CD4-positive, CD25-positive, alpha-beta regulatory T cell (primary cell): ENCODE data around the gene ADAMTS15. TPM values are rescaled to one million over a fixed set of nuclear protein-coding genes. Genes with fewer than 3 reads are reported as not detected.
A peak's percentile ranks its signal among the peaks of the same experiment; 100 is the strongest.

Source experiments
- ATAC-seq, 2 donors: fragments of 150-1000 bp; cut with Tn5 transposase; one replicate each; pipeline ENCODE4 v1.10.0; 2021; ENCODE audit warnings: low read depth in 2 of 2, moderate number of reproducible peaks in 2 of 2, moderate library complexity in 1 of 2
- DNase-seq, 3 donors: peaks; one replicate each; pipeline versions ENCODE4 v3.0.0 to v3.0.0-alpha.2; 2012 to 2022; ENCODE audit warnings: mixed read lengths in 1 of 3
- H3K27ac ChIP-seq: one replicate; pipeline ENCODE4 v1.7.0; 2013; ENCODE audit warnings: mild to moderate bottlenecking, low read length; ENCODE audit not compliant: insufficient read depth, poor library complexity, severe bottlenecking
- H3K27me3 ChIP-seq: one replicate; pipeline ENCODE4 v1.7.0; 2013; ENCODE audit warnings: low read length; ENCODE audit not compliant: control insufficient read depth, insufficient read depth
- H3K36me3 ChIP-seq: one replicate; pipeline ENCODE4 v1.7.0; 2013; ENCODE audit warnings: mild to moderate bottlenecking, low read length, moderate library complexity; ENCODE audit not compliant: control insufficient read depth, insufficient read depth
- H3K4me1 ChIP-seq: 2 replicates; pipeline ENCODE4 v1.7.0; 2013; ENCODE audit warnings: mild to moderate bottlenecking, low read length; ENCODE audit not compliant: insufficient read depth, control insufficient read depth, poor library complexity, severe bottlenecking
- H3K4me3 ChIP-seq: one replicate; pipeline ENCODE4 v1.7.0; 2013; ENCODE audit warnings: low read depth, mild to moderate bottlenecking, low read length, moderate library complexity
- H3K9me3 ChIP-seq, 2 experiments: 1 replicate in 1 of 2; 2 replicates in 1 of 2; pipeline ENCODE4 v1.7.0; 2013; ENCODE audit warnings: low read length in 2 of 2, mild to moderate bottlenecking in 1 of 2, moderate library complexity in 1 of 2; ENCODE audit not compliant: control insufficient read depth in 2 of 2
- H3K27ac Mint-ChIP-seq, 3 donors: one replicate each; pipeline ENCODE4 v1.8.0; 2020 to 2022; ENCODE audit warnings: mild to moderate bottlenecking in 3 of 3, mixed read lengths in 3 of 3, moderate library complexity in 2 of 3
- H3K27me3 Mint-ChIP-seq: one replicate; pipeline ENCODE4 v1.8.0; 2022; ENCODE audit warnings: mild to moderate bottlenecking, mixed read lengths
- H3K36me3 Mint-ChIP-seq: one replicate; pipeline ENCODE4 v1.8.0; 2020; ENCODE audit warnings: mixed read lengths
- H3K4me1 Mint-ChIP-seq, 4 donors: one replicate each; pipeline ENCODE4 v1.8.0; 2020 to 2022; ENCODE audit warnings: mixed read lengths in 4 of 4, mild to moderate bottlenecking in 1 of 4
- H3K4me3 Mint-ChIP-seq, 4 donors: one replicate each; pipeline ENCODE4 v1.8.0; 2020 to 2022; ENCODE audit warnings: mild to moderate bottlenecking in 4 of 4, mixed read lengths in 4 of 4, moderate library complexity in 3 of 4
- H3K9me3 Mint-ChIP-seq, 7 donors: one replicate each; pipeline ENCODE4 v1.8.0; 2020 to 2022; ENCODE audit warnings: mixed read lengths in 7 of 7, mild to moderate bottlenecking in 3 of 7, moderate library complexity in 2 of 7
- polyA plus RNA-seq, 4 donors: library from polyadenylated mRNA; unstranded; fragments of 300-500 nt; fragmentation: Illumina TruSeq; gene quantifications; one replicate each; pipeline ENCODE4 v1.2.3, GENCODE V29; 2021
- total RNA-seq: library from RNA; stranded (reverse); gene quantifications from one replicate; pipeline ENCODE4 v1.2.3, GENCODE V29; 2022

ADAMTS15 gene, protein sequence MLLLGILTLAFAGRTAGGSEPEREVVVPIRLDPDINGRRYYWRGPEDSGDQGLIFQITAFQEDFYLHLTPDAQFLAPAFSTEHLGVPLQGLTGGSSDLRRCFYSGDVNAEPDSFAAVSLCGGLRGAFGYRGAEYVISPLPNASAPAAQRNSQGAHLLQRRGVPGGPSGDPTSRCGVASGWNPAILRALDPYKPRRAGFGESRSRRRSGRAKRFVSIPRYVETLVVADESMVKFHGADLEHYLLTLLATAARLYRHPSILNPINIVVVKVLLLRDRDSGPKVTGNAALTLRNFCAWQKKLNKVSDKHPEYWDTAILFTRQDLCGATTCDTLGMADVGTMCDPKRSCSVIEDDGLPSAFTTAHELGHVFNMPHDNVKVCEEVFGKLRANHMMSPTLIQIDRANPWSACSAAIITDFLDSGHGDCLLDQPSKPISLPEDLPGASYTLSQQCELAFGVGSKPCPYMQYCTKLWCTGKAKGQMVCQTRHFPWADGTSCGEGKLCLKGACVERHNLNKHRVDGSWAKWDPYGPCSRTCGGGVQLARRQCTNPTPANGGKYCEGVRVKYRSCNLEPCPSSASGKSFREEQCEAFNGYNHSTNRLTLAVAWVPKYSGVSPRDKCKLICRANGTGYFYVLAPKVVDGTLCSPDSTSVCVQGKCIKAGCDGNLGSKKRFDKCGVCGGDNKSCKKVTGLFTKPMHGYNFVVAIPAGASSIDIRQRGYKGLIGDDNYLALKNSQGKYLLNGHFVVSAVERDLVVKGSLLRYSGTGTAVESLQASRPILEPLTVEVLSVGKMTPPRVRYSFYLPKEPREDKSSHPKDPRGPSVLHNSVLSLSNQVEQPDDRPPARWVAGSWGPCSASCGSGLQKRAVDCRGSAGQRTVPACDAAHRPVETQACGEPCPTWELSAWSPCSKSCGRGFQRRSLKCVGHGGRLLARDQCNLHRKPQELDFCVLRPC
- total RNA-seq: not detected
- polyA plus RNA-seq: not detected

- Histone ChIP-seq H3K4me1 (peaks cover 14% of the 10 kb centered on the region), H3K27ac (no peak within 1 kb of the TSS), H3K4me3 (no peak within 1 kb of the TSS), H3K9me3 (no peaks in the 10 kb centered on the region), H3K27me3 (no peaks in the 10 kb centered on the region), H3K36me3 (no peaks in the 10 kb centered on the region)
- H3K27ac Mint-ChIP-seq: peak within 1 kb of the TSS in 1 of 3 donors; percentile 14
- peaks cover 0 to 11% (median 2%) of the 10 kb centered on the region in 4 donors for H3K4me1 Mint-ChIP-seq
- DNase-seq (peak in 2 of 3 donors; percentile 15 to 44), ATAC-seq (no peak)
- H3K27me3 Mint-ChIP-seq: peaks cover 46% of the 10 kb centered on the region
- no peaks in the 10 kb centered on the region for H3K9me3 Mint-ChIP-seq
- no peaks in the 10 kb centered on the region for H3K36me3 Mint-ChIP-seq
- H3K4me3 Mint-ChIP-seq: peak within 1 kb of the TSS in 3 of 4 donors; percentile 28 to 78 (median 29)
These were observed at the start of gene ADAMTS15 for GRCh38 chr11:130448416-130449309. Gene ADAMTS15 (plus strand): TSS chr11:130448645. CDS start chr11:130448974, 329 bp downstream.

DNA sequence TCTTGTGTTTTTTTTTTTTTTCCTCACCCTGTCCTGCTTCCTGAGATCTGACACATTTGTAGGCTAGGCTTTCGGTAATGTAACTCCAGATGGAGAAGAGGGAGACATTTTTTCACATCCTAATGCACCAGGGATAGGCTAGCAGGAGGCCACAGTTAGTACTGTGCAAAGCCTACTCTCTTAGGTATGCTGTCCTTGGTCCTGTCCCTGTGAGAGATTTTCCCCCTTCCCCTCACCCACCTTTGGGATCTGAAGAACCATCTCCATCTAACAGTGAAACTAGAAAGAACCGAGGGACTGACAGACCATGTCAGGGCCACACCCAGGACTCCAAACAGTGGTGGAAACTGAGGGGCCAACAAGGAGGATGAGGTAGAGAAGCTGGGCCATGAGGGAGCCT is 49.2 kb upstream of the ADAMTS15 start:
- no peak overlapping the region for H3K4me3 Mint-ChIP-seq
- no peak for DNase-seq

GRCh38 chr11:130400781-130401483 is 47.5 kb upstream of the ADAMTS15 start:
- H3K4me1 Mint-ChIP-seq: peaks cover 0 to 11% (median 0%) of the 10 kb centered on the region in 4 donors
- no peaks in the 10 kb centered on the region for H3K9me3 Mint-ChIP-seq
- no peak for DNase-seq

More for the DNA sequence above, 49.2 kb upstream of the ADAMTS15 start:
- no peak overlapping the region for H3K27ac ChIP-seq
- H3K27me3 ChIP-seq: no peaks in the 10 kb centered on the region
- Mint-ChIP-seq H3K36me3 (no peaks in the 10 kb centered on the region), H3K27ac (no peak overlapping the region), H3K4me1 (peaks cover 0 to 11% (median 0%) of the 10 kb centered on the region in 4 donors), H3K27me3 (peaks cover 21% of the 10 kb centered on the region), H3K9me3 (no peaks in the 10 kb centered on the region)
- peaks cover 4% of the 10 kb centered on the region for H3K4me1 ChIP-seq
- no peak overlapping the region for H3K4me3 ChIP-seq
- no peaks in the 10 kb centered on the region for H3K9me3 ChIP-seq
- H3K36me3 ChIP-seq: no peaks in the 10 kb centered on the region
- no peak for ATAC-seq

DNA sequence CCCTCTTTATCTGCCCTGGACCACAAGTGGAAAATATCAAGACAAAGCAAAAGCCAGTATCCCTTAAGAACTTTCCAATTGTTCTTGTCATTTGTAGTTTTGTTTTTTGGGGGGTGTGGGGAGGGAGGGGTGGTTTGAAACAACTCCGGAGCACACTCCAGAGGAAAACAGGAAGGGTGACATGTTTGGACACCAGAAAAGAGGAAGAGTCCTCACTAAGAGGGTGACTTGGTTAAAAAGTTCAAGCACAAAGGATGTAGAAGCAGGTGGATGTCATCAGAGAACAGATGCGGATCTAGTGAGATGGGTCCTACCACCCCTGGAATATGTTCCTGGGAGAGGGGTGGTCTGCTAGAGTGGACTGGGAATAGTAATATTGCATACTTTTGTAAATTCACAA is 45.9 kb upstream of the ADAMTS15 start:
- H3K4me1 Mint-ChIP-seq: peaks cover 0 to 11% (median 0%) of the 10 kb centered on the region in 4 donors
- DNase-seq (no peak), ATAC-seq (no peak)
- H3K36me3 Mint-ChIP-seq: no peaks in the 10 kb centered on the region
- no peak overlapping the region for H3K4me3 Mint-ChIP-seq
- no peaks in the 10 kb centered on the region for H3K9me3 ChIP-seq
- H3K36me3 ChIP-seq: no peaks in the 10 kb centered on the region
- H3K27me3 ChIP-seq: no peaks in the 10 kb centered on the region
- H3K4me1 ChIP-seq: peaks cover 4% of the 10 kb centered on the region
- peaks cover 16% of the 10 kb centered on the region for H3K27me3 Mint-ChIP-seq
- no peak overlapping the region for H3K27ac ChIP-seq
- no peak overlapping the region for H3K4me3 ChIP-seq
- H3K27ac Mint-ChIP-seq: no peak overlapping the region
- H3K9me3 Mint-ChIP-seq: no peaks in the 10 kb centered on the region

More at GRCh38 chr11:130400781-130401483, 47.5 kb upstream of the ADAMTS15 start:
- no peak for ATAC-seq
- no peaks in the 10 kb centered on the region for H3K9me3 ChIP-seq
- H3K4me1 ChIP-seq: peaks cover 4% of the 10 kb centered on the region
- no peak overlapping the region for H3K4me3 Mint-ChIP-seq
- no peak overlapping the region for H3K27ac ChIP-seq
- H3K27me3 Mint-ChIP-seq: peaks cover 21% of the 10 kb centered on the region
- H3K4me3 ChIP-seq: no peak overlapping the region
- no peaks in the 10 kb centered on the region for H3K27me3 ChIP-seq
- no peaks in the 10 kb centered on the region for H3K36me3 ChIP-seq
- H3K27ac Mint-ChIP-seq: no peak overlapping the region
- no peaks in the 10 kb centered on the region for H3K36me3 Mint-ChIP-seq

DNA sequence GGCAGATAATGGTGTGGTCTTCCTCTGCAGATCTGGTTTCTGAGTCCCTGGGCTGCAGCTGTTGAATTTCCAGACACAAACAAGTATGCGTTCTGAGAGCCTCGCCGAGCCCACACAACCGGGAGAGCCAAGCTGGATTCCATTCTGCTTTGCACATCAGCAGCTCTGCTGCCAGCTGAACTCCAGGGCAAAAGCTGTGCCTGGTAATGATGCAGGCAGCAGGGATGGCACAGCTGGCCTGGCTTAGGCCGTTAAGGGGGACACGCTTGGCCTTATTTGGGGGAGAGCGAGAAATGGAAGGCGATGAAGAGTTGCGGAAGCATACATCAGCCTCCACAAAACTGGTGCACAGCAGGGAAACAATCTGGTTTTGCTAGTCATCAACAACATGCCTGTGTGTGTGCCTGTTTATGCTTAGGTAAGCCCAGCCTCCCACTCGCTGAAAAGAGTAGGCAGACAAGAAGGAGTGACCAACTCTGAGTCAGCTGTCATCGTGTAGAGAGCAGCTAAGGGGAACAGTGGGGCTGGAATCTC is 45.1 kb upstream of the ADAMTS15 start:
- no peak overlapping the region for H3K4me3 ChIP-seq
- ATAC-seq: no peak
- H3K36me3 Mint-ChIP-seq: no peaks in the 10 kb centered on the region

DNA sequence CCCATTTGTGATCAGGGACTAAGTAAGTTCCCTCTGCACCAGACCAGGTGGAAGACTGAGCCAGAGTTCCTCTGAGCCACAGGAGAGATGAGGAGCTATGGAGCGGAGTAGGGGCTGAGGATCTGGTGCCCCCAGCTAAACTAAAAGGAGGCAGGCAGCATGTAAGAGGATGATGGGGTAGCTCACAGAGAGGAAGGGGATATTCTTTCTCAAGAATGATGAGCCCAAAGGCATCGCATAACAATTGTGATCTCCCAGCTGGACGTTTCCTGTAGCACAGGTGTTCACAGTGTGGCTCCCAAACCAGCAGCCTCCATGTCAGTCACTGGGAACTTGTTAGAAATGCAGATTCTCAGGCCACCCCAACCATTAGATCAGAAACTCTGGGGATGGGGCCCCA is 44.5 kb upstream of the ADAMTS15 start:
- Histone ChIP-seq H3K4me1 (peaks cover 4% of the 10 kb centered on the region), H3K9me3 (no peaks in the 10 kb centered on the region), H3K36me3 (no peaks in the 10 kb centered on the region), H3K27ac (no peak overlapping the region), H3K27me3 (no peaks in the 10 kb centered on the region), H3K4me3 (no peak overlapping the region)
- Mint-ChIP-seq H3K36me3 (no peaks in the 10 kb centered on the region), H3K4me3 (no peak overlapping the region), H3K4me1 (peaks cover 0 to 11% (median 0%) of the 10 kb centered on the region in 4 donors), H3K27ac (no peak overlapping the region), H3K27me3 (peaks cover 11% of the 10 kb centered on the region), H3K9me3 (no peaks in the 10 kb centered on the region)
- no peak for ATAC-seq
- no peak for DNase-seq

More for the DNA sequence above, 45.1 kb upstream of the ADAMTS15 start:
- H3K9me3 ChIP-seq: no peaks in the 10 kb centered on the region
- H3K27ac ChIP-seq: no peak overlapping the region
- Mint-ChIP-seq H3K27ac (no peak overlapping the region), H3K4me3 (no peak overlapping the region), H3K4me1 (peaks cover 0 to 11% (median 0%) of the 10 kb centered on the region in 4 donors), H3K9me3 (no peaks in the 10 kb centered on the region), H3K27me3 (peaks cover 11% of the 10 kb centered on the region)
- DNase-seq: no peak
- no peaks in the 10 kb centered on the region for H3K27me3 ChIP-seq
- peaks cover 4% of the 10 kb centered on the region for H3K4me1 ChIP-seq
- H3K36me3 ChIP-seq: no peaks in the 10 kb centered on the region
